Measurements from ENCODE around the gene OR10T2. TPM values are rescaled to one million over a fixed set of nuclear protein-coding genes. Genes with fewer than 3 reads are reported as not detected.
"Not testable (repeated sequence)": the region's sequence is repeated elsewhere in the genome, so short reads cannot be mapped to it uniquely, and the experiment has no call there.

Gene OR10T2
- total RNA-seq, 1 experiment from 2014 or later, result not detected

DNA sequence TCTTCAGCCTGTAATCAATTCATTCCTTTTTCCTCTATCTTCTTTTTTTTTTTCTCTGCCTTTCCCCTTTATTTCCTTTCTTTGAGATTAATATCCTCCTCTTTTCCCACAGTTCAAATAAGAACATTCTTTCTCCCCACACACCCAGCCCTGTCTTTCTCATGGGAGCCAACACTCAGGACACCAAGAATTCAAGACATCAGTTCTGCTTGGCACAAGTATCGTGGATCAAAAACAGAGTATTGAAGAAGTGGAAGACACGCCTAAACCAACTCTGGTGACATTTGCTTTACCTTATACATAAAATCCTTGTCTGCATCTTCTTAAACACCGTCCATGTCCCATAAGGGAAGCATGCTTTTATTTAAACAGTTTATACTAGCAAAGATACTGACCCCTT, 42.6 kb downstream of the OR10T2 start:
- DNase-seq (ENCODE audit: low spot score), result no peak

DNA sequence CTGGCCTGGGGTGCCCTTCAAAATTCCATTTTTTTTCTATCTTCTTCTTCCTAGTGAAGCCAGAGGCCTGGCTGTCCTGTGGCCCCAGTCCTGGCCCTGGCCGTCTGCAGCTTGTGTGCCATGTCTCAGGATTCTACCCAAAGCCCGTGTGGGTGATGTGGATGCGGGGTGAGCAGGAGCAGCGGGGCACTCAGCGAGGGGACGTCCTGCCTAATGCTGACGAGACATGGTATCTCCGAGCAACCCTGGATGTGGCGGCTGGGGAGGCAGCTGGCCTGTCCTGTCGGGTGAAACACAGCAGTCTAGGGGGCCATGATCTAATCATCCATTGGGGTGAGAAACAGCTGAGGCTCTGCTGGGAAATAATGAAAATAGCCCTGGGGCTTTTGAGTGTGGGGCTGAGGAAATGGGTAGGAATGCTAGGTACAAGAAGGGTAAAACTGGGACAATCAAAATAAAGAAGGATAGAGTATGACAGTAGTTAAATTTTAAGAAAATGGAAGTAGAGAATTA, 43.4 kb downstream of the OR10T2 start:
- no peak for DNase-seq (ENCODE audit: low spot score)

DNA sequence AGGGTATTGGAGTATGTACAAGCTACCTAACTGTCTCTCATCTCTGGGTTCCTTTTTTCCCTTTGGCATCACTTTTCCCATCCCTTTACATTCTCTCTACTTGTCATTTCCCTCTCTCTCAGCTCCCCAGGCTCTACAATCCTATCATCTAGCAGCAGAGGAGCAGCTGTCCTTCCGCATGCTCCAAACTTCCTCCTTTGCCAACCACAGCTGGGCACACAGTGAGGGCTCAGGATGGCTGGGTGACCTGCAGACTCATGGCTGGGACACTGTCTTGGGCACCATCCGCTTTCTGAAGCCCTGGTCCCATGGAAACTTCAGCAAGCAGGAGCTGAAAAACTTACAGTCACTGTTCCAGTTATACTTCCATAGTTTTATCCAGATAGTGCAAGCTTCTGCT, 45.0 kb downstream of the OR10T2 start:
- DNase-seq (ENCODE audit: low spot score), result no peak

DNA sequence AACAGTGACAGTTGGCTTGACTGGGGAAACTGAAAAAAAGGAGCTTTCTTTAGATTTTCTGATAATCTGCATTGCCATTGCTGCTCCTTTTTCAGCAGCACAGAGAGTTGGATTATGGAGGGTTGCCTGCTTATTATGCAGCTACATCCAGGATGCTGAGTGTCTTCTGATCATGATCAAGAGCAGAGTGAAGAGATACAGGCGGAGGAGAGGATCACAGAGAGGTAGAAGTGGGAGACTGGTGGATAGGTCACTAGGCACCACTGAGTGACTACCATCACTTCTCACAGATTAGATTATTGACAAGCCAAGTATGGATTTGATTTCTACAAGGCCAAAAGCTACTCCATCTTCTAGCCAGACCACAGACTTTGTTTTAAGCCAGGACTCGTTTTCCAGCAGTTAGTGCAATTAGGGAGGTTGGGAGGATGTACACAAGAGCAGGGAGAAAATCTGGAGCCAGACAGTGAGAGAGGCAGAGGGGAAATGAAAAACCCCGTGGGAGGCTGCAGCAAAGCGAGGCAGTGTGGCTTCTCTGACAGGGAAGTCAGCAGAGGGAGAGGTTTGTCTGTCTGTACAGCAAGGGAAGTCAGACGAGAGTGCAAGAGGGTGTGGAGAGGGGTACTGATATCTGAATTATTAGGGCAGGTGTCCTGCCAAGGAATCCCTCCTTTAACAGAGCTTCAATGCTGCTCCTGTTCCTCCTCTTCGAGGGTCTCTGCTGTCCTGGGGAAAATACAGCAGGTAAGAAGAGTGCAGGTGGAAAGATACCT, 45.8 kb downstream of the OR10T2 start, which contains the start of gene CD1E:
TSS of gene CD1E (plus strand) at position 592 of the 773 bp plus-strand sequence. CDS start at position 687, 95 bp downstream.
- DNase-seq (ENCODE audit: low spot score), result no peak

DNA sequence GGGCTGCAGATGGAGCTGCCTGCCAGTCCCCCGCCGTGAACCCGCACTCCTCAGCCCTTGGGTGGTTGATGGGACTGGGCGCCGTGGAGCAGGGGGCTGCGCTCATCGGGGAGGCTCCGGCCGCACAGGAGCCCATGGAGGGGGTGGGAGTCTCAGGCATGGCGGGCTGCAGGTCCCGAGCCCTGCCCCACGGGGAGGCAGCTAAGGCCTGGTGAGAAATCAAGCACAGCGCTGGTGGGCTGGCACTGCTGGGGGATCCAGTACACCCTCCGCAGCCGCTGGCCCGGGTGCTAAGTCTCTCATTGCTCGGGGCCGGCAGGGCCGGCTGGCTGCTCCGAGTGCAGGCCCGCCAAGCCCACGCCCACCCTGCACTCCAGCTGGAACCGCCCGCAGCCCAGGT, 50.3 kb downstream of the OR10T2 start:
- not testable (repeated sequence) for DNase-seq (ENCODE audit: low spot score)

Other genes with a start within 250 kb of the OR10T2 start
- gene CD1D, start 218.6 kb downstream of the OR10T2 start, total RNA-seq (2014; rRNA removed; shearing (Covaris generic)), result 0.64 and 2.0 TPM in 2 replicates
- not detected in 2 replicates for gene CD1A, start 145.0 kb downstream of the OR10T2 start, total RNA-seq (2014; rRNA removed; shearing (Covaris generic))
- not detected in 2 replicates for gene CD1C, start 109.5 kb downstream of the OR10T2 start, total RNA-seq (2014; rRNA removed; shearing (Covaris generic))
- gene CD1B, start 67.9 kb downstream of the OR10T2 start, total RNA-seq (2014; rRNA removed; shearing (Covaris generic)), result not detected in 2 replicates
- gene CD1E, start 45.6 kb downstream of the OR10T2 start, total RNA-seq (2014; rRNA removed; shearing (Covaris generic)), result not detected in 2 replicates
- not detected in 2 replicates for gene OR10K2, start 26.8 kb upstream of the OR10T2 start, total RNA-seq (2014; rRNA removed; shearing (Covaris generic))
- gene OR10K1, start 62.4 kb upstream of the OR10T2 start, total RNA-seq (2014; rRNA removed; shearing (Covaris generic)), result not detected in 2 replicates
- gene OR10R2, start 72.8 kb upstream of the OR10T2 start, total RNA-seq (2014; rRNA removed; shearing (Covaris generic)), result not detected in 2 replicates
- gene OR6Y1, start 154.9 kb upstream of the OR10T2 start, total RNA-seq (2014; rRNA removed; shearing (Covaris generic)), result not detected in 2 replicates
- not detected in 2 replicates for gene OR6P1, start 171.1 kb upstream of the OR10T2 start, total RNA-seq (2014; rRNA removed; shearing (Covaris generic))
- not detected in 2 replicates for gene OR10X1, start 180.4 kb upstream of the OR10T2 start, total RNA-seq (2014; rRNA removed; shearing (Covaris generic))
- not detected in 2 replicates for gene OR10Z1, start 205.8 kb upstream of the OR10T2 start, total RNA-seq (2014; rRNA removed; shearing (Covaris generic))

Data from H4 (cell line).